GM23338 (cell line): ENCODE data around the gene MINDY3. TPM values are rescaled to one million over a fixed set of nuclear protein-coding genes. Genes with fewer than 3 reads are reported as not detected.

Experiments
- ATAC-seq: fragments of 200-7000 bp; cut with Tn5 transposase; 3 replicates; pipeline ENCODE4 v1.9.1; 2020
- DNase-seq: peaks from one replicate; pipeline ENCODE4 v3.0.0-alpha.2; 2015; ENCODE audit warnings: low spot score
- H2AFZ ChIP-seq: fragments of 200-600 bp; sonication (generic); 2 replicates; pipeline ENCODE4 v1.8.0; 2016; ENCODE audit warnings: antibody characterized with exemption, mild to moderate bottlenecking, moderate library complexity
- H3F3A ChIP-seq: fragments of 200-600 bp; sonication (generic); replicated peaks from 2 replicates; pipeline ENCODE4 v1.8.0; 2017; ENCODE audit warnings: antibody characterized with exemption, mixed run types, low read depth
- H3K27ac ChIP-seq: fragments of 200-600 bp; sonication (generic); 2 replicates; pipeline ENCODE4 v1.6.1; 2016; ENCODE audit warnings: low read depth
- H3K27me3 ChIP-seq: fragments of 200-600 bp; sonication (generic); 2 replicates; pipeline ENCODE4 v1.8.0; 2016; ENCODE audit warnings: mild to moderate bottlenecking, mixed run types, moderate library complexity; ENCODE audit not compliant: insufficient read depth
- H3K36me3 ChIP-seq: fragments of 200-600 bp; sonication (generic); 2 replicates; pipeline ENCODE4 v1.8.0; 2016; ENCODE audit warnings: mild to moderate bottlenecking; ENCODE audit not compliant: insufficient read depth
- H3K4me1 ChIP-seq: fragments of 200-600 bp; sonication (generic); 2 replicates; pipeline ENCODE4 v1.8.0; 2016; ENCODE audit warnings: mild to moderate bottlenecking, moderate library complexity; ENCODE audit not compliant: insufficient read depth
- H3K4me2 ChIP-seq: fragments of 200-600 bp; sonication (generic); 2 replicates; pipeline ENCODE4 v1.7.1; 2017; ENCODE audit warnings: mixed run types
- H3K4me3 ChIP-seq: fragments of 200-600 bp; sonication (generic); 2 replicates; pipeline ENCODE4 v1.6.1; 2016; ENCODE audit warnings: mixed run types
- H3K79me2 ChIP-seq: fragments of 200-600 bp; sonication (generic); replicated peaks from 2 replicates; pipeline ENCODE4 v1.8.0; 2017; ENCODE audit warnings: mild to moderate bottlenecking; ENCODE audit not compliant: insufficient read depth
- H3K9me2 ChIP-seq: fragments of 200-600 bp; sonication (generic); 2 replicates; pipeline ENCODE4 v1.8.0; 2017; ENCODE audit not compliant: insufficient read depth
- H4K20me1 ChIP-seq: fragments of 200-600 bp; sonication (generic); replicated peaks from 2 replicates; pipeline ENCODE4 v1.8.0; 2017; ENCODE audit warnings: mild to moderate bottlenecking; ENCODE audit not compliant: insufficient read depth
- H3K27ac Mint-ChIP-seq: 2 replicates; pipeline ENCODE4 v1.8.0; 2020; ENCODE audit warnings: inconsistent platforms, mild to moderate bottlenecking, moderate library complexity, mixed read lengths
- H3K27me3 Mint-ChIP-seq: 3 replicates; pipeline ENCODE4 v1.8.0; 2022; ENCODE audit warnings: low read depth, mild to moderate bottlenecking, moderate library complexity, mixed read lengths, inconsistent platforms; ENCODE audit not compliant: insufficient read depth, poor library complexity
- H3K36me3 Mint-ChIP-seq: 3 replicates; pipeline ENCODE4 v1.8.0; 2021; ENCODE audit warnings: low read depth, mild to moderate bottlenecking, inconsistent platforms, moderate library complexity, mixed read lengths
- H3K4me1 Mint-ChIP-seq: 3 replicates; pipeline ENCODE4 v1.8.0; 2020; ENCODE audit warnings: mild to moderate bottlenecking, inconsistent platforms, mixed read lengths
- H3K4me3 Mint-ChIP-seq: 3 replicates; pipeline ENCODE4 v1.8.0; 2021; ENCODE audit warnings: moderate library complexity, mild to moderate bottlenecking, inconsistent platforms, mixed read lengths
- H3K9me3 Mint-ChIP-seq: 3 replicates; pipeline ENCODE4 v1.8.0; 2020; ENCODE audit warnings: moderate library complexity, mild to moderate bottlenecking, inconsistent platforms, mixed read lengths
- CREB1 ChIP-seq: fragments of 250-450 bp; sonication (Bioruptor Pico); IDR thresholded peaks from 2 replicates; pipeline ENCODE4 v1.5.0; 2020; ENCODE audit warnings: low read depth, mild to moderate bottlenecking, moderate library complexity
- CTCF ChIP-seq, 2 experiments: fragments of 200-600 bp in 1 of 2; sonication (generic) in 1 of 2; conservative IDR thresholded peaks; 2 replicates each; pipeline versions ENCODE4 v1.5.1 to v1.6.1; 2016 to 2017; ENCODE audit warnings: antibody characterized with exemption in 2 of 2, low read depth in 2 of 2, mild to moderate bottlenecking in 2 of 2, moderate library complexity in 1 of 2
- ETS1 ChIP-seq: IDR thresholded peaks from 2 replicates; pipeline ENCODE4 v1.6.1; 2016; ENCODE audit warnings: antibody characterized with exemption
- EZH2 ChIP-seq: fragments of 200-600 bp; sonication (generic); IDR thresholded peaks from one replicate; pipeline ENCODE4 v1.8.0; 2017; ENCODE audit warnings: antibody characterized with exemption, mild to moderate bottlenecking, low read depth; ENCODE audit not compliant: unreplicated experiment
- EZH2phosphoT487 ChIP-seq: fragments of 200-600 bp; sonication (generic); IDR thresholded peaks from one replicate; pipeline ENCODE4 v1.8.1; 2018; ENCODE audit warnings: antibody characterized with exemption; ENCODE audit not compliant: unreplicated experiment
- JUNB ChIP-seq: IDR thresholded peaks from one replicate; pipeline ENCODE4 v1.6.1; 2016; ENCODE audit warnings: antibody characterized with exemption; ENCODE audit not compliant: unreplicated experiment
- NANOG ChIP-seq: IDR thresholded peaks from 2 replicates; pipeline ENCODE4 v1.6.1; 2016; ENCODE audit warnings: antibody characterized with exemption, borderline replicate concordance
- POLR2AphosphoS5 ChIP-seq: IDR thresholded peaks from 2 replicates; pipeline ENCODE4 v1.6.1; 2016; ENCODE audit warnings: antibody characterized with exemption, low read depth
- REST ChIP-seq: IDR thresholded peaks from one replicate; pipeline ENCODE4 v1.6.1; 2018; ENCODE audit warnings: antibody characterized with exemption; ENCODE audit not compliant: unreplicated experiment
- STAT1 ChIP-seq: IDR thresholded peaks from one replicate; pipeline ENCODE4 v1.6.1; 2016; ENCODE audit warnings: antibody characterized with exemption; ENCODE audit not compliant: unreplicated experiment
- ZNF114 ChIP-seq: fragments of 250-450 bp; sonication (Bioruptor Pico); IDR thresholded peaks from 2 replicates; pipeline ENCODE4 v1.5.0; 2020; ENCODE audit warnings: mild to moderate bottlenecking, moderate library complexity
- ZNF331 ChIP-seq: fragments of 250-450 bp; sonication (Bioruptor Pico); IDR thresholded peaks from 2 replicates; pipeline ENCODE4 v1.5.0; 2020; ENCODE audit warnings: low read depth, mild to moderate bottlenecking, moderate library complexity
- polyA plus RNA-seq: library from polyadenylated mRNA; unstranded; fragments of >200 nt; fragmentation: Nextera tagmentation; extraction: Ambion mirVana; gene quantifications from 2 replicates; pipeline ENCODE4 v1.2.1, GENCODE V29; 2016
- total RNA-seq: library from RNA; depleted of rRNA; stranded (reverse); fragments of >200 nt; shearing (Covaris generic); gene quantifications from 2 replicates; pipeline ENCODE4 v1.2.3, GENCODE V29; 2014
- TF ChIP-seq, protein P1 (sequence below): fragments of 250-450 bp; sonication (Bioruptor Pico); IDR thresholded peaks from 2 replicates; pipeline ENCODE4 v1.5.0; 2020; ENCODE audit warnings: mild to moderate bottlenecking, moderate library complexity

The MINDY3 gene
- total and polyA plus RNA-seq, 2 experiments from 2014 or later: 10.2 to 13.6 TPM

GRCh38 chr10:15740261-15740660 lies 120.0 kb downstream of the MINDY3 start:
- Histone ChIP-seq H4K20me1 (no peaks in the 10 kb centered on the region), H3K27ac (no peak overlapping the region), H3F3A (no peaks in the 10 kb centered on the region), H3K27me3 (no peaks in the 10 kb centered on the region), H3K9me2 (no peaks in the 10 kb centered on the region), H3K4me3 (no peak overlapping the region), H3K4me2 (no peak overlapping the region), H2AFZ (no peak overlapping the region), H3K79me2 (no peaks in the 10 kb centered on the region), H3K4me1 (no peaks in the 10 kb centered on the region), H3K36me3 (no peaks in the 10 kb centered on the region)
- no peak for ATAC-seq
- no peaks in the 10 kb centered on the region for H3K9me3 Mint-ChIP-seq
- H3K4me1 Mint-ChIP-seq: peaks cover 2% of the 10 kb centered on the region; the same call in 2 of the 3 replicates
- TF ChIP-seq STAT1 (no peak), ZNF114 (CRISPR knock-in tag) (no peak), EZH2phosphoT487 (no peak), EZH2 (no peak), ETS1 (no peak), NANOG (no peak), REST (no peak), ZNF331 (CRISPR knock-in tag) (no peak), JUNB (no peak), POLR2AphosphoS5 (no peak), CTCF (conservative IDR thresholded peaks at IDR 0.05; ENCODE audit: low read depth in 2 of 2) (no peak), CREB1 (CRISPR knock-in tag) (no peak)
- TF ChIP-seq, protein P1, sequence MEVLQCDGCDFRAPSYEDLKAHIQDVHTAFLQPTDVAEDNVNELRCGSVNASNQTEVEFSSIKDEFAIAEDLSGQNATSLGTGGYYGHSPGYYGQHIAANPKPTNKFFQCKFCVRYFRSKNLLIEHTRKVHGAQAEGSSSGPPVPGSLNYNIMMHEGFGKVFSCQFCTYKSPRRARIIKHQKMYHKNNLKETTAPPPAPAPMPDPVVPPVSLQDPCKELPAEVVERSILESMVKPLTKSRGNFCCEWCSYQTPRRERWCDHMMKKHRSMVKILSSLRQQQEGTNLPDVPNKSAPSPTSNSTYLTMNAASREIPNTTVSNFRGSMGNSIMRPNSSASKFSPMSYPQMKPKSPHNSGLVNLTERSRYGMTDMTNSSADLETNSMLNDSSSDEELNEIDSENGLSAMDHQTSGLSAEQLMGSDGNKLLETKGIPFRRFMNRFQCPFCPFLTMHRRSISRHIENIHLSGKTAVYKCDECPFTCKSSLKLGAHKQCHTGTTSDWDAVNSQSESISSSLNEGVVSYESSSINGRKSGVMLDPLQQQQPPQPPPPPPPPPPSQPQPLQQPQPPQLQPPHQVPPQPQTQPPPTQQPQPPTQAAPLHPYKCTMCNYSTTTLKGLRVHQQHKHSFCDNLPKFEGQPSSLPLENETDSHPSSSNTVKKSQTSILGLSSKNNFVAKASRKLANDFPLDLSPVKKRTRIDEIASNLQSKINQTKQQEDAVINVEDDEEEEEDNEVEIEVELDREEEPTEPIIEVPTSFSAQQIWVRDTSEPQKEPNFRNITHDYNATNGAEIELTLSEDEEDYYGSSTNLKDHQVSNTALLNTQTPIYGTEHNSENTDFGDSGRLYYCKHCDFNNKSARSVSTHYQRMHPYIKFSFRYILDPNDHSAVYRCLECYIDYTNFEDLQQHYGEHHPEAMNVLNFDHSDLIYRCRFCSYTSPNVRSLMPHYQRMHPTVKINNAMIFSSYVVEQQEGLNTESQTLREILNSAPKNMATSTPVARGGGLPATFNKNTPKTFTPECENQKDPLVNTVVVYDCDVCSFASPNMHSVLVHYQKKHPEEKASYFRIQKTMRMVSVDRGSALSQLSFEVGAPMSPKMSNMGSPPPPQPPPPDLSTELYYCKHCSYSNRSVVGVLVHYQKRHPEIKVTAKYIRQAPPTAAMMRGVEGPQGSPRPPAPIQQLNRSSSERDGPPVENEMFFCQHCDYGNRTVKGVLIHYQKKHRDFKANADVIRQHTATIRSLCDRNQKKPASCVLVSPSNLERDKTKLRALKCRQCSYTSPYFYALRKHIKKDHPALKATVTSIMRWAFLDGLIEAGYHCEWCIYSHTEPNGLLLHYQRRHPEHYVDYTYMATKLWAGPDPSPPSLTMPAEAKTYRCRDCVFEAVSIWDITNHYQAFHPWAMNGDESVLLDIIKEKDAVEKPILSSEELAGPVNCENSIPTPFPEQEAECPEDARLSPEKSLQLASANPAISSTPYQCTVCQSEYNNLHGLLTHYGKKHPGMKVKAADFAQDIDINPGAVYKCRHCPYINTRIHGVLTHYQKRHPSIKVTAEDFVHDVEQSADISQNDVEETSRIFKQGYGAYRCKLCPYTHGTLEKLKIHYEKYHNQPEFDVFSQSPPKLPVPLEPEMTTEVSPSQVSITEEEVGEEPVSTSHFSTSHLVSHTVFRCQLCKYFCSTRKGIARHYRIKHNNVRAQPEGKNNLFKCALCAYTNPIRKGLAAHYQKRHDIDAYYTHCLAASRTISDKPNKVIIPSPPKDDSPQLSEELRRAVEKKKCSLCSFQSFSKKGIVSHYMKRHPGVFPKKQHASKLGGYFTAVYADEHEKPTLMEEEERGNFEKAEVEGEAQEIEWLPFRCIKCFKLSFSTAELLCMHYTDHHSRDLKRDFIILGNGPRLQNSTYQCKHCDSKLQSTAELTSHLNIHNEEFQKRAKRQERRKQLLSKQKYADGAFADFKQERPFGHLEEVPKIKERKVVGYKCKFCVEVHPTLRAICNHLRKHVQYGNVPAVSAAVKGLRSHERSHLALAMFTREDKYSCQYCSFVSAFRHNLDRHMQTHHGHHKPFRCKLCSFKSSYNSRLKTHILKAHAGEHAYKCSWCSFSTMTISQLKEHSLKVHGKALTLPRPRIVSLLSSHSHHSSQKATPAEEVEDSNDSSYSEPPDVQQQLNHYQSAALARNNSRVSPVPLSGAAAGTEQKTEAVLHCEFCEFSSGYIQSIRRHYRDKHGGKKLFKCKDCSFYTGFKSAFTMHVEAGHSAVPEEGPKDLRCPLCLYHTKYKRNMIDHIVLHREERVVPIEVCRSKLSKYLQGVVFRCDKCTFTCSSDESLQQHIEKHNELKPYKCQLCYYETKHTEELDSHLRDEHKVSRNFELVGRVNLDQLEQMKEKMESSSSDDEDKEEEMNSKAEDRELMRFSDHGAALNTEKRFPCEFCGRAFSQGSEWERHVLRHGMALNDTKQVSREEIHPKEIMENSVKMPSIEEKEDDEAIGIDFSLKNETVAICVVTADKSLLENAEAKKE (CRISPR knock-in tag): no peak
- no peak overlapping the region for H3K27ac Mint-ChIP-seq
- no peaks in the 10 kb centered on the region for H3K36me3 Mint-ChIP-seq
- no peak overlapping the region for H3K4me3 Mint-ChIP-seq
- peaks cover 5% of the 10 kb centered on the region for H3K27me3 Mint-ChIP-seq
- no peak for DNase-seq
